Measurements from ENCODE around the gene CABLES2. TPM values are rescaled to one million over a fixed set of nuclear protein-coding genes. Genes with fewer than 3 reads are reported as not detected.

The CABLES2 gene
- total and polyA plus RNA-seq, 9 donors, result 2.7 to 7.0 (median 4.7) TPM

DNA sequence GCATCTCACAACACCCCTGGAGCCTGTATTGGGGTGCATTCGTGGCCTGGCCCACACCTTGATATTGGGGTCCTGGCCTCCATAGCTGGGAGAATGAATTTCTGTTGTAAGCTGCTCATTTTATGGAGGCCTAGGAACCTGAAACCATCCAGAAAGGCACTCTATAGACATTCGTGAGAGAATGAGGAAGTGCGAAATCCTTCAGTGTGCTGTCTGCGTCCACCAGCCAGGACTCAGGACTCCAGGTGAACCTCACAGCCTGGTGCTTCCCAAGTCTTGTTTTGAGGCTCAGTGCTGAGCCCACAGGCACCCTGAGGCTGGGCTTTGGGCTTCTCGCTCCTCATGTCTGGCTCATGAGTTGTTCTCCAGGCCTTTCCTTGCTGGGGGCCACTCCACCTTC, 32.1 kb upstream of the CABLES2 start:
- no peak for DNase-seq
- 83 to 95% (median 84%) methylated on average over 5 of the region's 5 CpGs for WGBS, 3 donors
- Histone ChIP-seq H3K27ac (no peak overlapping the region), H3K27me3 (no peaks in the 10 kb centered on the region), H3K4me3 (no peak overlapping the region), H3K9me3 (no peaks in the 10 kb centered on the region), H3K36me3 (no peaks in the 10 kb centered on the region), H3K4me1 (ENCODE audit: insufficient read depth) (no peaks in the 10 kb centered on the region)
- intact Hi-C loops (cut with DNase I), result no loop called here
- TF ChIP-seq, protein P1, sequence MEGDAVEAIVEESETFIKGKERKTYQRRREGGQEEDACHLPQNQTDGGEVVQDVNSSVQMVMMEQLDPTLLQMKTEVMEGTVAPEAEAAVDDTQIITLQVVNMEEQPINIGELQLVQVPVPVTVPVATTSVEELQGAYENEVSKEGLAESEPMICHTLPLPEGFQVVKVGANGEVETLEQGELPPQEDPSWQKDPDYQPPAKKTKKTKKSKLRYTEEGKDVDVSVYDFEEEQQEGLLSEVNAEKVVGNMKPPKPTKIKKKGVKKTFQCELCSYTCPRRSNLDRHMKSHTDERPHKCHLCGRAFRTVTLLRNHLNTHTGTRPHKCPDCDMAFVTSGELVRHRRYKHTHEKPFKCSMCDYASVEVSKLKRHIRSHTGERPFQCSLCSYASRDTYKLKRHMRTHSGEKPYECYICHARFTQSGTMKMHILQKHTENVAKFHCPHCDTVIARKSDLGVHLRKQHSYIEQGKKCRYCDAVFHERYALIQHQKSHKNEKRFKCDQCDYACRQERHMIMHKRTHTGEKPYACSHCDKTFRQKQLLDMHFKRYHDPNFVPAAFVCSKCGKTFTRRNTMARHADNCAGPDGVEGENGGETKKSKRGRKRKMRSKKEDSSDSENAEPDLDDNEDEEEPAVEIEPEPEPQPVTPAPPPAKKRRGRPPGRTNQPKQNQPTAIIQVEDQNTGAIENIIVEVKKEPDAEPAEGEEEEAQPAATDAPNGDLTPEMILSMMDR (IDR thresholded peaks at IDR 0.05), result no peak
- TF ChIP-seq EP300 (IDR thresholded peaks at IDR 0.05) (no peak), POLR2A (IDR thresholded peaks at IDR 0.05) (no peak)

GRCh38 chr20:62437927-62438326, 30.8 kb upstream of the CABLES2 start:
- Histone ChIP-seq H3K27ac (no peak overlapping the region), H3K27me3 (no peaks in the 10 kb centered on the region), H3K4me1 (ENCODE audit: insufficient read depth) (no peaks in the 10 kb centered on the region), H3K9me3 (no peaks in the 10 kb centered on the region), H3K4me3 (no peak overlapping the region), H3K36me3 (no peaks in the 10 kb centered on the region)
- intact Hi-C loops (cut with DNase I), result no loop called here
- DNase-seq, result no peak
- WGBS, 3 donors, result 47 to 69% (median 53%) methylated on average over 21 to 24 of the region's 24 CpGs
- TF ChIP-seq POLR2A (IDR thresholded peaks at IDR 0.05) (no peak), EP300 (IDR thresholded peaks at IDR 0.05) (no peak)
- TF ChIP-seq, protein P1 (IDR thresholded peaks at IDR 0.05), result no peak

GRCh38 chr20:62437496-62437895, 30.4 kb upstream of the CABLES2 start:
- Histone ChIP-seq H3K9me3 (no peaks in the 10 kb centered on the region), H3K4me1 (ENCODE audit: insufficient read depth) (no peaks in the 10 kb centered on the region), H3K27ac (no peak overlapping the region), H3K36me3 (no peaks in the 10 kb centered on the region), H3K27me3 (no peaks in the 10 kb centered on the region), H3K4me3 (no peak overlapping the region)
- TF ChIP-seq POLR2A (IDR thresholded peaks at IDR 0.05), result no peak
- TF ChIP-seq EP300 (IDR thresholded peaks at IDR 0.05), result no peak
- TF ChIP-seq, protein P1 (IDR thresholded peaks at IDR 0.05), result no peak
- DNase-seq, result no peak
- 12 to 52% (median 14%) methylated on average over 12 of the region's 12 CpGs for WGBS, 3 donors
- intact Hi-C loops (cut with DNase I), result no loop called here

DNA sequence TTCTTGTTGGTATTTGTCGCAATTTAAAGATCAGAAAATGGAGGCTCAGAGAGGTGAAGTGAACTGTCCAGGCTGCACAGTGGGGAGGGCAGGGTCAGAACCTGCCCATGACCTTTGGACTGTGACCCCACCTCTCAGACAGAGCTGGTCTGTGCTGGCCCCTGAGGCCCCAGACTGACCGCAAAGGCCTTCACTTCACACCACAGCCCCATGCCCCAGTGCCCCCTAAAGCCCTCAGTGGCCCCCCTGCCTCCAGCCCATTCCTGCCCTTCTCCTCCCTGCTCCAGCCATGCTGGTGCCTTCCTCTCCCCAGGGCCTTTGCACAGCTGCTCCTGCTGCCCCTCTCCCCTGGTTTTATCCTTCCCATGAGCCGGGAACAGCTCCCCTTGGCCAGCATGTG, 29.6 kb upstream of the CABLES2 start:
- WGBS, 3 donors, result 85 to 90% (median 90%) methylated on average over 3 of the region's 3 CpGs
- DNase-seq, result no peak
- TF ChIP-seq, protein P1 (IDR thresholded peaks at IDR 0.05), result no peak
- Histone ChIP-seq H3K9me3 (no peaks in the 10 kb centered on the region), H3K27ac (no peak overlapping the region), H3K27me3 (no peaks in the 10 kb centered on the region), H3K4me1 (ENCODE audit: insufficient read depth) (no peaks in the 10 kb centered on the region), H3K4me3 (no peak overlapping the region), H3K36me3 (no peaks in the 10 kb centered on the region)
- intact Hi-C loops (cut with DNase I), result no loop called here
